GM21390 (cell line): ENCODE measurements around the gene UPK1B.
"Not testable (repeated sequence)": the region's sequence is repeated elsewhere in the genome, so short reads cannot be mapped to it uniquely, and the experiment has no call there.

ENCODE experiments used
- ATAC-seq: cut with Tn5 transposase; IDR thresholded peaks from one replicate; pipeline ENCODE4 v1.9.1; 2021; ENCODE audit not compliant: unreplicated experiment

Gene UPK1B

GRCh38 chr3:119221779-119222320 is 48.5 kb downstream of the UPK1B start:
- no peak for ATAC-seq

GRCh38 chr3:119222391-119222790 is 49.0 kb downstream of the UPK1B start:
- no peak for ATAC-seq

- ATAC-seq: no peak
Measured at GRCh38 chr3:119223511-119223910, 50.1 kb downstream of the UPK1B start.

- ATAC-seq: no peak
Measured at GRCh38 chr3:119225121-119225520, 51.7 kb downstream of the UPK1B start.

- no peak for ATAC-seq
Measured at GRCh38 chr3:119227070-119227850, 53.9 kb downstream of the UPK1B start.

- ATAC-seq: no peak
Measured at GRCh38 chr3:119228373-119229145, 55.2 kb downstream of the UPK1B start.

- no peak for ATAC-seq
Measured at GRCh38 chr3:119229190-119229589, 55.8 kb downstream of the UPK1B start.

- ATAC-seq: no peak
Measured at GRCh38 chr3:119230071-119230470, 56.7 kb downstream of the UPK1B start.

GRCh38 chr3:119230745-119231144 is 57.3 kb downstream of the UPK1B start:
- ATAC-seq: no peak

GRCh38 chr3:119234610-119235009 is 61.2 kb downstream of the UPK1B start:
- ATAC-seq: no peak

GRCh38 chr3:119235151-119235550 is 61.8 kb downstream of the UPK1B start:
- ATAC-seq: no peak

- no peak for ATAC-seq
Measured at GRCh38 chr3:119236756-119237155, 63.4 kb downstream of the UPK1B start.

- ATAC-seq: no peak
Measured at GRCh38 chr3:119237299-119237698, 63.9 kb downstream of the UPK1B start.

GRCh38 chr3:119238363-119238762 is 65.0 kb downstream of the UPK1B start:
- ATAC-seq: no peak

- ATAC-seq: no peak
Measured at GRCh38 chr3:119239206-119239820, 65.9 kb downstream of the UPK1B start.

GRCh38 chr3:119240101-119240590 is 66.7 kb downstream of the UPK1B start:
- ATAC-seq: peak; percentile 15

- peak; percentile 85 for ATAC-seq
Measured at GRCh38 chr3:119240591-119241434, 67.4 kb downstream of the UPK1B start, which contains the start of gene B4GALT4. Gene B4GALT4 (minus strand): TSS chr3:119240878. CDS start chr3:119230099, 10,779 bp downstream.

GRCh38 chr3:119242387-119243057 is 69.1 kb downstream of the UPK1B start:
- not testable (repeated sequence) for ATAC-seq

GRCh38 chr3:119243058-119243529 is 69.7 kb downstream of the UPK1B start:
- ATAC-seq: not testable (repeated sequence)

- no peak for ATAC-seq
Measured at GRCh38 chr3:119243712-119244111, 70.3 kb downstream of the UPK1B start.
